B cell (primary cell): ENCODE results near the gene PLPP3. TPM values are rescaled to one million over a fixed set of nuclear protein-coding genes. Genes with fewer than 3 reads are reported as not detected.

ENCODE experiments used
- ATAC-seq: fragments of 200-7000 bp; cut with Tn5 transposase; one replicate; pipeline ENCODE4 v1.10.0; 2021; ENCODE audit warnings: low read depth, mild to moderate bottlenecking, moderate number of reproducible peaks, moderate library complexity
- CTCF ChIA-PET: fragments of 350-600 bp; sonication (Branson Sonifier 250); formaldehyde crosslinking; loops from one replicate; lab custom pipeline; 2021; ENCODE audit warnings: antibody characterized with exemption, inconsistent platforms; lab: Charles Lee
- POLR2A ChIA-PET: fragments of 350-600 bp; sonication (Branson Sonifier 250); formaldehyde crosslinking; loops from one replicate; lab custom pipeline; 2021; ENCODE audit warnings: antibody characterized with exemption; lab: Charles Lee
- DNase-seq: peaks from one replicate; pipeline ENCODE4 v3.0.0; 2013
- H2AFZ ChIP-seq: 2 replicates; pipeline ENCODE4 v1.6.1; 2012; ENCODE audit warnings: mild to moderate bottlenecking, low read depth, low read length; ENCODE audit not compliant: insufficient read depth, poor library complexity, severe bottlenecking
- H3K27ac ChIP-seq, 2 donors: 1 replicate in 1 of 2; 2 replicates in 1 of 2; pipeline ENCODE4 v1.5.1; 2012 to 2013; ENCODE audit warnings: low read length in 2 of 2, mild to moderate bottlenecking in 2 of 2, moderate library complexity in 1 of 2
- H3K27me3 ChIP-seq, 4 experiments: fragments of 200-600 bp in 1 of 4; sonication (generic) in 1 of 4; replicated peaks in 1 of 4; 1 replicate in 2 of 4; 2 replicates in 2 of 4; pipeline versions ENCODE4 v1.6.1 to v1.7.0; 2013 to 2016; ENCODE audit warnings: low read length in 3 of 4, mild to moderate bottlenecking in 2 of 4, mixed read lengths in 1 of 4, moderate library complexity in 1 of 4; ENCODE audit not compliant: insufficient read depth in 4 of 4, control insufficient read depth in 3 of 4; ENCODE audit errors: control extremely low read depth in 1 of 4
- H3K36me3 ChIP-seq, 2 experiments: replicated peaks in 1 of 2; 1 replicate in 1 of 2; 2 replicates in 1 of 2; pipeline versions ENCODE4 v1.6.1 to v1.7.1; 2013; ENCODE audit warnings: low read length in 1 of 2; ENCODE audit not compliant: insufficient read depth in 2 of 2, control insufficient read depth in 1 of 2; ENCODE audit errors: control extremely low read depth in 1 of 2, extremely low read depth in 1 of 2
- H3K4me1 ChIP-seq, 2 donors: fragments of 200-600 bp in 1 of 2; sonication (generic) in 1 of 2; 1 replicate in 1 of 2; 2 replicates in 1 of 2; pipeline versions ENCODE4 v1.5.1 to v1.6.1; 2013 to 2017; ENCODE audit warnings: low read length in 2 of 2; ENCODE audit not compliant: control insufficient read depth in 2 of 2, insufficient read depth in 2 of 2
- H3K4me2 ChIP-seq: replicated peaks from 2 replicates; pipeline ENCODE3; 2012; ENCODE audit warnings: mild to moderate bottlenecking, low read depth, low read length; ENCODE audit not compliant: poor library complexity, severe bottlenecking
- H3K4me3 ChIP-seq, 5 experiments: fragments of 200-600 bp in 1 of 5; sonication (generic) in 1 of 5; 1 replicate in 3 of 5; 2 replicates in 2 of 5; pipeline versions ENCODE4 v1.5.1 to v1.7.0; 2011 to 2016; ENCODE audit warnings: low read length in 4 of 5, mild to moderate bottlenecking in 4 of 5, low read depth in 2 of 5, control low read depth in 1 of 5, moderate library complexity in 1 of 5; ENCODE audit not compliant: insufficient read depth in 1 of 5; ENCODE audit errors: control extremely low read depth in 1 of 5, extremely low read depth in 1 of 5
- H3K79me2 ChIP-seq: fragments of 200-600 bp; sonication (generic); one replicate; pipeline ENCODE4 v1.6.0; 2016; ENCODE audit warnings: low read length; ENCODE audit not compliant: control insufficient read depth, insufficient read depth
- H3K9ac ChIP-seq: fragments of 200-600 bp; sonication (generic); 2 replicates; pipeline ENCODE4 v1.6.1; 2017; ENCODE audit warnings: mild to moderate bottlenecking, low read length, moderate library complexity
- H3K9me3 ChIP-seq, 3 donors: one replicate each; pipeline versions ENCODE4 v1.6.1 to v1.7.1; 2013; ENCODE audit warnings: low read length in 2 of 3; ENCODE audit not compliant: control insufficient read depth in 2 of 3, insufficient read depth in 1 of 3; ENCODE audit errors: control extremely low read depth in 1 of 3
- H4K20me1 ChIP-seq: 2 replicates; pipeline ENCODE4 v1.6.0; 2012; ENCODE audit warnings: mild to moderate bottlenecking, low read length; ENCODE audit not compliant: insufficient read depth, control insufficient read depth, poor library complexity, severe bottlenecking
- H3K27ac Mint-ChIP-seq: one replicate; pipeline ENCODE4 v1.8.0; 2021; ENCODE audit warnings: mixed read lengths
- H3K27me3 Mint-ChIP-seq: one replicate; pipeline ENCODE4 v1.8.0; 2021; ENCODE audit warnings: mixed read lengths
- H3K4me1 Mint-ChIP-seq: one replicate; pipeline ENCODE4 v1.8.0; 2021; ENCODE audit warnings: mixed read lengths
- H3K4me3 Mint-ChIP-seq: one replicate; pipeline ENCODE4 v1.8.0; 2021; ENCODE audit warnings: mixed read lengths
- H3K9me3 Mint-ChIP-seq: one replicate; pipeline ENCODE4 v1.8.0; 2022; ENCODE audit warnings: mixed read lengths; ENCODE audit not compliant: insufficient read depth
- EZH2 ChIP-seq: IDR thresholded peaks from 2 replicates; pipeline ENCODE4 v1.6.1; 2012; ENCODE audit warnings: borderline replicate concordance, low read depth, mild to moderate bottlenecking, moderate library complexity, low read length; ENCODE audit not compliant: insufficient read depth, poor library complexity, severe bottlenecking
- WGBS: methylation state at CpG from one replicate; pipeline ENCODE4 v1.1.5; 2013; ENCODE audit warnings: missing lambda C conversion rate; ENCODE audit not compliant: insufficient coverage; 5-methylcytosine and 5-hydroxymethylcytosine counted together
- intact Hi-C: fragments of 100-400 bp; cut with micrococcal nuclease; formaldehyde crosslinking; loops from one replicate; pipeline ENCODE4 v1.10.0; 2022
- polyA plus RNA-seq: library from polyadenylated mRNA; depleted of rRNA; stranded (reverse); fragments of >200 nt; gene quantifications from 2 replicates; pipeline ENCODE4 v1.2.3, GENCODE V29; 2012
- total RNA-seq, 2 donors: library from RNA; stranded (reverse); fragments of 120-200 nt in 1 of 2; gene quantifications; 1 replicate in 1 of 2; 2 replicates in 1 of 2; pipeline versions ENCODE4 v1.2.3 to v1.2.4, GENCODE V29; 2013 to 2022
- TF ChIP-seq, protein P1 (sequence below): fragments of 200-600 bp; IDR thresholded peaks from one replicate; pipeline ENCODE4 v1.8.0; 2022; ENCODE audit warnings: antibody characterized with exemption, mild to moderate bottlenecking

PLPP3 gene
- total and polyA plus RNA-seq, 2 donors (not counting 1 experiment from before 2014, with no cell fraction given): 1.8 to 2.9 TPM

DNA sequence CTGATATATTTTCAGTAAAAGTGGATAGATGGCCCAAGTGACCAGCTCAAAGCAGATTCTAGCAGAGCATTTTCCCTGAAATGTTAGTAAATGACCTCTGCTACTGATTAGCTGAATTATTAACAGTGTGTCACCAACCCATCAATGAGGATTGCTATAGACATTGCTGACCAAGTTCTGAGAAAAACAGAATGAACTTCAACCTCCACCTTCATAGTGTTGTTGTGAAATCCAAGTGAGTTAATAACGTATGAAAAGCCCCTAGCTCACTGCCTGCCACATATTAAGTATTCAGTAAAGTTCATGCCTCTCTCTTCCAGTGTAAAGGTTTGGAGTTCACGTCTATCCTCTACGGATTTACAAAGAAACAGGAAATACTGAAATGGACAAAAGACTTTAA lies 15.8 kb downstream of the PLPP3 start:
- H3K9me3 ChIP-seq: no peaks in the 10 kb centered on the region
- H3K79me2 ChIP-seq: peaks cover 21% of the 10 kb centered on the region
- no CpG with 5 or more reads among the region's 3 CpGs for WGBS
- H3K36me3 ChIP-seq: no peaks in the 10 kb centered on the region
- Mint-ChIP-seq H3K27ac (no peak overlapping the region), H3K27me3 (no peaks in the 10 kb centered on the region), H3K4me1 (peaks cover 25% of the 10 kb centered on the region), H3K9me3 (no peaks in the 10 kb centered on the region), H3K4me3 (no peak overlapping the region)
- no peak overlapping the region for H2AFZ ChIP-seq
- CTCF ChIA-PET: interaction anchor here (1.5 kb wide), 1 partner anchor 154 kb away, joined by 3 read pairs; no protein-coding TSS in a partner anchor
- H3K4me1 ChIP-seq: peaks cover 0 to 7% of the 10 kb centered on the region in 2 donors
- no peaks in the 10 kb centered on the region for H4K20me1 ChIP-seq
- no peak overlapping the region for H3K27ac ChIP-seq
- no peak for ATAC-seq
- no peak overlapping the region for H3K9ac ChIP-seq
- TF ChIP-seq, protein P1, sequence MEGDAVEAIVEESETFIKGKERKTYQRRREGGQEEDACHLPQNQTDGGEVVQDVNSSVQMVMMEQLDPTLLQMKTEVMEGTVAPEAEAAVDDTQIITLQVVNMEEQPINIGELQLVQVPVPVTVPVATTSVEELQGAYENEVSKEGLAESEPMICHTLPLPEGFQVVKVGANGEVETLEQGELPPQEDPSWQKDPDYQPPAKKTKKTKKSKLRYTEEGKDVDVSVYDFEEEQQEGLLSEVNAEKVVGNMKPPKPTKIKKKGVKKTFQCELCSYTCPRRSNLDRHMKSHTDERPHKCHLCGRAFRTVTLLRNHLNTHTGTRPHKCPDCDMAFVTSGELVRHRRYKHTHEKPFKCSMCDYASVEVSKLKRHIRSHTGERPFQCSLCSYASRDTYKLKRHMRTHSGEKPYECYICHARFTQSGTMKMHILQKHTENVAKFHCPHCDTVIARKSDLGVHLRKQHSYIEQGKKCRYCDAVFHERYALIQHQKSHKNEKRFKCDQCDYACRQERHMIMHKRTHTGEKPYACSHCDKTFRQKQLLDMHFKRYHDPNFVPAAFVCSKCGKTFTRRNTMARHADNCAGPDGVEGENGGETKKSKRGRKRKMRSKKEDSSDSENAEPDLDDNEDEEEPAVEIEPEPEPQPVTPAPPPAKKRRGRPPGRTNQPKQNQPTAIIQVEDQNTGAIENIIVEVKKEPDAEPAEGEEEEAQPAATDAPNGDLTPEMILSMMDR: no peak
- no peak for TF ChIP-seq EZH2
- H3K4me2 ChIP-seq: no peak overlapping the region
- intact Hi-C loops: no loop called here
- no peak overlapping the region for H3K4me3 ChIP-seq
- POLR2A ChIA-PET: no interaction called here
- DNase-seq: no peak
- no peaks in the 10 kb centered on the region for H3K27me3 ChIP-seq

DNA sequence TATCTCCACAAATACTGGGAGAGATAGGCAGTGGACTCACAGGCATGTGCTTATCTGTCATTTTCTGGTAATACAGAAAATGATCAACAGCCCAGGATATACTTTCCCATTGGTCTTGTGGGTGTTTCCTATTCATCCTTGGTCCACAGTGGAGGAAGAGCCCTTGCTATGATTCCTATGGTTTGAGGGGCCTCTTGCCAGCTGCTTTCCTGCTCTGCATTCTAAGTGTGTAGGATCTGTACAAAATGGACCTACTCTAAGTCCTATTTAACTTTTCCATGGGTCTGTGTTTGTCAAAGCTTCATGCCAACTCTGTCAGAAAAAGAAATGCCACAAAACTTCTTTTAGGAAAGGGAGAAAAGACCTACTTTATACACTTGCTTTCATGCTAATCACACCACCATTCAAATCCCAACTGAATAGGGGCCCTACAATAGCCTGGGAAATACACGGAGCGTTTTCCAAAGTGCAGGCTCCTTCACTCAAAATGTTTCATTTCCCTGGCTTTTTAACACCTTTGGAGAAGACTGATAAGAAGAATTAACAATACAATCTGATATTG lies 16.4 kb downstream of the PLPP3 start:
- ChIA-PET POLR2A (no interaction called here), CTCF (interaction anchor here (0.7 to 1.5 kb wide), 3 partner anchors 14 to 153 kb away, joined by 3 to 4 read pairs (median 3); no protein-coding TSS in a partner anchor)
- Histone ChIP-seq H3K36me3 (no peaks in the 10 kb centered on the region), H2AFZ (no peak overlapping the region), H4K20me1 (no peaks in the 10 kb centered on the region), H3K9ac (no peak overlapping the region), H3K79me2 (peaks cover 21% of the 10 kb centered on the region), H3K9me3 (no peaks in the 10 kb centered on the region), H3K4me1 (peaks cover 0 to 7% of the 10 kb centered on the region in 2 donors), H3K27me3 (no peaks in the 10 kb centered on the region), H3K4me2 (no peak overlapping the region), H3K4me3 (no peak overlapping the region), H3K27ac (no peak overlapping the region)
- intact Hi-C loops: no loop called here
- ATAC-seq: no peak
- no peaks in the 10 kb centered on the region for H3K9me3 Mint-ChIP-seq
- peaks cover 25% of the 10 kb centered on the region for H3K4me1 Mint-ChIP-seq
- WGBS: no CpG with 5 or more reads among the region's 2 CpGs
- DNase-seq: no peak
- no peak for TF ChIP-seq EZH2
- TF ChIP-seq, protein P1: no peak
- H3K4me3 Mint-ChIP-seq: no peak overlapping the region
- no peak overlapping the region for H3K27ac Mint-ChIP-seq
- H3K27me3 Mint-ChIP-seq: no peaks in the 10 kb centered on the region
